Endothelial cell of umbilical vein (primary cell): ENCODE results near the gene C17orf50. TPM values are rescaled to one million over a fixed set of nuclear protein-coding genes. Genes with fewer than 3 reads are reported as not detected.

Source experiments
- BruUV-seq: library from RNA; stranded (reverse); fragments of 400-500 nt; replicated peaks from 2 replicates; lab custom pipeline; 2021; lab: Mats Ljungman, UMichigan
- CTCF ChIA-PET: fragments of 300-600, 350-600 bp; sonication (Branson Sonifier 250); formaldehyde crosslinking; loops from one replicate; lab custom pipeline; 2021; ENCODE audit warnings: antibody characterized with exemption, inconsistent platforms; lab: Charles Lee
- POLR2A ChIA-PET: fragments of 300-600, 350-600 bp; sonication (Branson Sonifier 250); formaldehyde crosslinking; loops from one replicate; lab custom pipeline; 2021; ENCODE audit warnings: antibody characterized with exemption, inconsistent platforms; lab: Charles Lee
- DNase-seq: peaks from one replicate; pipeline ENCODE4 v3.0.0-alpha.2; 2011; ENCODE audit warnings: low read depth, low spot score
- FAIRE-seq: peaks from 2 replicates; lab custom pipeline; 2011; peaks lifted over from hg19 to GRCh38; lab: Jason Lieb, UNC
- H2AFZ ChIP-seq: 2 replicates; pipeline ENCODE4 v1.6.0; 2012; ENCODE audit warnings: low read depth, low read length, control low read depth, inconsistent platforms
- H3K27ac ChIP-seq: 2 replicates; pipeline ENCODE4 v1.5.1; 2011; ENCODE audit warnings: low read depth, mild to moderate bottlenecking, control low read depth, low read length, moderate library complexity; ENCODE audit not compliant: insufficient read depth
- H3K27me3 ChIP-seq, 2 experiments: 2 replicates each; pipeline versions ENCODE4 v1.6.0 to v1.6.1; 2011; ENCODE audit warnings: low read length in 2 of 2, mixed read lengths in 1 of 2; ENCODE audit not compliant: control insufficient read depth in 2 of 2, insufficient read depth in 2 of 2
- H3K36me3 ChIP-seq, 2 experiments: 2 replicates in 1 of 2; 3 replicates in 1 of 2; pipeline ENCODE4 v1.5.1; 2011; ENCODE audit warnings: low read length in 2 of 2, mild to moderate bottlenecking in 1 of 2, moderate library complexity in 1 of 2; ENCODE audit not compliant: control insufficient read depth in 2 of 2, insufficient read depth in 2 of 2; ENCODE audit errors: extremely low read depth in 1 of 2
- H3K4me1 ChIP-seq: 3 replicates; pipeline ENCODE4 v1.5.1; 2011; ENCODE audit warnings: mild to moderate bottlenecking, low read length; ENCODE audit not compliant: control insufficient read depth, insufficient read depth; ENCODE audit errors: extremely low read depth
- H3K4me2 ChIP-seq: 2 replicates; pipeline ENCODE4 v1.6.1; 2011; ENCODE audit warnings: low read length, control low read depth, mixed read lengths; ENCODE audit not compliant: insufficient read depth
- H3K4me3 ChIP-seq, 3 experiments: fragments of 200-600 bp in 1 of 3; sonication (generic), shearing (Covaris generic) in 1 of 3; replicated peaks in 1 of 3; 2 replicates each; pipeline ENCODE4 v1.5.1; 2011 to 2016; ENCODE audit warnings: control low read depth in 3 of 3, low read length in 3 of 3, mild to moderate bottlenecking in 2 of 3, inconsistent platforms in 1 of 3, low read depth in 1 of 3, moderate library complexity in 1 of 3; ENCODE audit not compliant: insufficient read depth in 1 of 3
- H3K79me2 ChIP-seq: 2 replicates; pipeline ENCODE4 v1.6.0; 2012; ENCODE audit warnings: low read length, inconsistent platforms; ENCODE audit not compliant: control insufficient read depth, insufficient read depth
- H3K9ac ChIP-seq: replicated peaks from 2 replicates; pipeline ENCODE3; 2011; ENCODE audit warnings: low read length, control low read depth; ENCODE audit not compliant: insufficient read depth; ENCODE audit errors: extremely low read depth
- H3K9me1 ChIP-seq: replicated peaks from 3 replicates; pipeline ENCODE4 v1.6.0; 2011; ENCODE audit warnings: mild to moderate bottlenecking, low read length; ENCODE audit not compliant: control insufficient read depth, insufficient read depth; ENCODE audit errors: extremely low read depth
- H3K9me3 ChIP-seq: replicated peaks from 2 replicates; pipeline ENCODE4 v1.5.1; 2012; ENCODE audit warnings: low read length, inconsistent platforms; ENCODE audit not compliant: control insufficient read depth, insufficient read depth
- H4K20me1 ChIP-seq: replicated peaks from 2 replicates; pipeline ENCODE3; 2011; ENCODE audit warnings: mild to moderate bottlenecking, low read length; ENCODE audit not compliant: control insufficient read depth, insufficient read depth; ENCODE audit errors: extremely low read depth
- CTCF ChIP-seq, 2 donors: IDR thresholded peaks; 1 replicate in 1 of 2; 2 replicates in 1 of 2; pipeline ENCODE4 v1.5.1; 2011; ENCODE audit warnings: low read length in 2 of 2, mild to moderate bottlenecking in 2 of 2, moderate library complexity in 2 of 2, control low read depth in 1 of 2, inconsistent platforms in 1 of 2, low read depth in 1 of 2; ENCODE audit not compliant: insufficient read depth in 1 of 2; ENCODE audit errors: extremely low read depth in 1 of 2
- MAX ChIP-seq: IDR thresholded peaks from 2 replicates; pipeline ENCODE4 v1.6.1; 2011; ENCODE audit not compliant: insufficient read depth, insufficient read length
- POLR2A ChIP-seq: IDR thresholded peaks from 2 replicates; pipeline ENCODE4 v1.6.1; 2012; ENCODE audit warnings: low read depth, mild to moderate bottlenecking, control low read depth, low read length
- POLR2AphosphoS5 ChIP-seq: IDR thresholded peaks from 2 replicates; pipeline ENCODE4 v1.6.1; 2012; ENCODE audit warnings: low read depth, mild to moderate bottlenecking, control low read depth, low read length, moderate library complexity; ENCODE audit not compliant: insufficient read depth
- dilution Hi-C: fragments of 300-500 bp; cut with MboI; formaldehyde crosslinking; loops from one replicate; pipeline ENCODE4 v1.15.0; 2019; ENCODE audit warnings: low sequenced_read_pairs; ENCODE audit not compliant: extremely low pct_ligation_motif_present
- intact Hi-C: fragments of 100-400 bp; cut with micrococcal nuclease; formaldehyde crosslinking; loops from one replicate; pipeline ENCODE4 v1.10.0; 2022
- polyA plus RNA-seq, 4 experiments: library from polyadenylated mRNA; depleted of rRNA in 3 of 4; stranded (reverse) in 3 of 4; unstranded in 1 of 4; fragments of >200 nt; gene quantifications; 2 replicates each; pipeline versions ENCODE4 v1.2.1 to v1.2.3, GENCODE V29; 2011 to 2012; ENCODE audit warnings: missing spikeins in 1 of 4
- total RNA-seq: library from RNA; stranded (reverse); gene quantifications from 2 replicates; pipeline ENCODE4 v1.2.3, GENCODE V29; 2021

Gene C17orf50
- total and polyA plus RNA-seq, 2 donors (not counting 3 experiments of a cell fraction or from before 2014, with no cell fraction given): 0.15 TPM; not detected in 1

GRCh38 chr17:35764123-35764991 lies 3.7 kb downstream of the C17orf50 start:
- no peak overlapping the region for H3K27ac ChIP-seq
- peak overlapping the region; percentile 19 to 50 (median 36) for H3K4me3 ChIP-seq
- peaks cover 1 to 2% of the 10 kb centered on the region in 2 experiments for H3K27me3 ChIP-seq
- no TSS peak for BruUV-seq
- DNase-seq: peak; percentile 90
- H3K36me3 ChIP-seq: no peaks in the 10 kb centered on the region
- H3K79me2 ChIP-seq: no peaks in the 10 kb centered on the region
- no peak for FAIRE-seq
- H2AFZ ChIP-seq: peak overlapping the region; percentile 92
- ChIA-PET CTCF (interaction anchor here (0.6 to 8.5 kb wide), 47 partner anchors 8 to 391 kb away, joined by 3 to 453 read pairs (median 4); partner anchors contain the start of genes GAS2L2, MMP28, RASL10B and SLFN11), POLR2A (interaction anchor here (0.6 to 2.3 kb wide), 2 partner anchors 45 to 48 kb away, joined by 3 to 39 read pairs; partner anchors contain the start of gene TAF15)
- no peaks in the 10 kb centered on the region for H4K20me1 ChIP-seq
- peaks cover 7% of the 10 kb centered on the region for H3K4me1 ChIP-seq
- intact Hi-C loops (loop anchor here (1.0 kb wide), 3 partner anchors 10 to 45 kb away; partner anchors contain the start of gene TAF15), dilution Hi-C loops (no loop called here)
- H3K9me3 ChIP-seq: no peaks in the 10 kb centered on the region
- no peaks in the 10 kb centered on the region for H3K9me1 ChIP-seq
- TF ChIP-seq MAX (no peak), POLR2A (peak; percentile 49), CTCF (IDR thresholded peaks at IDR 0.05; ENCODE audit: extremely low read depth in 1 of 2, insufficient read depth in 1 of 2, low read depth in 1 of 2, low read length in 2 of 2) (peak; percentile 98 to 99), POLR2AphosphoS5 (peak; percentile 62)
- H3K4me2 ChIP-seq: peak overlapping the region; percentile 85
- H3K9ac ChIP-seq: no peak overlapping the region
